Testis (tissue), 2 donors: ENCODE data around the gene WDR33.

ENCODE experiments used
- POLR2A ChIP-seq: fragments of 450-650 bp; IDR thresholded peaks from one replicate; pipeline ENCODE4 v1.6.1; 2017; ENCODE audit warnings: antibody characterized with exemption, mild to moderate bottlenecking, moderate library complexity
- TF ChIP-seq, protein P1 (sequence below), 3 experiments: fragments of 450-650 bp in 2 of 3; fragments of 200-600 bp in 1 of 3; sonication (generic) in 1 of 3; IDR thresholded peaks; one replicate each; pipeline ENCODE4 v1.5.1; 2016 to 2019; ENCODE audit warnings: antibody characterized with exemption in 3 of 3, mild to moderate bottlenecking in 2 of 3, moderate library complexity in 1 of 3

DNA sequence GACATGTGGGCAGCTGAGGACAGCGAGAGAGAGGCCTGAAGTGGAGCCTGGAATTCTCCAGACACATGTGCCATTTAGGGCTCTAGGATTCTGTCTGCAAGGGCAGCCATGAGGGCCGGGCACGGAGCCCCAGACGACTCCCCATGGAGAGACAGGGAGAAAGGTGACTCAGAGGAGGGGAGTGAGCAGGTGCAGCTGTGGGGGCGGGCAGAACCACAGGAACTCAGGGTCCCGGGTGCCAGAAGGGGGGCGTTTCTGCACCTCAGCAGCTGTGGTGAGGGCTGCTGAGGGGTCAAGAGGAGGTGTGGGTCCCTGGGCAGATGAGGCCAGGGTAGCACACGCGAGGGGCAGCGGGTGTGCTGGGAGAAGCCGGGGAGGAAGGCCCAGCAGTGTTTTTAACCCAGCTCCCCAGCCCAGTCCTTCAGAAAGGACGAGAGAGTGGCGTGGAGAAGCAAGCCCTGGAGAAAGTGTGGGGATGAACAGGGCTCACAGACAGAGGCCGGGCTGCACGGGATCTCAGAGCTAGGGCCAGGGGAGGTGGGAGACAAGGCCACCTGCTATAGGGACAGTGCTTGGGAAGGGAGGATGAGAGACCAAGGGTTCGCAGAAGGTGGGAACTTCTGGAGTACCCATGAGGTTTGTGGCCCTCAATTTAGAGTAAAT is 157.4 kb downstream of the WDR33 start:
- TF ChIP-seq, protein P1, sequence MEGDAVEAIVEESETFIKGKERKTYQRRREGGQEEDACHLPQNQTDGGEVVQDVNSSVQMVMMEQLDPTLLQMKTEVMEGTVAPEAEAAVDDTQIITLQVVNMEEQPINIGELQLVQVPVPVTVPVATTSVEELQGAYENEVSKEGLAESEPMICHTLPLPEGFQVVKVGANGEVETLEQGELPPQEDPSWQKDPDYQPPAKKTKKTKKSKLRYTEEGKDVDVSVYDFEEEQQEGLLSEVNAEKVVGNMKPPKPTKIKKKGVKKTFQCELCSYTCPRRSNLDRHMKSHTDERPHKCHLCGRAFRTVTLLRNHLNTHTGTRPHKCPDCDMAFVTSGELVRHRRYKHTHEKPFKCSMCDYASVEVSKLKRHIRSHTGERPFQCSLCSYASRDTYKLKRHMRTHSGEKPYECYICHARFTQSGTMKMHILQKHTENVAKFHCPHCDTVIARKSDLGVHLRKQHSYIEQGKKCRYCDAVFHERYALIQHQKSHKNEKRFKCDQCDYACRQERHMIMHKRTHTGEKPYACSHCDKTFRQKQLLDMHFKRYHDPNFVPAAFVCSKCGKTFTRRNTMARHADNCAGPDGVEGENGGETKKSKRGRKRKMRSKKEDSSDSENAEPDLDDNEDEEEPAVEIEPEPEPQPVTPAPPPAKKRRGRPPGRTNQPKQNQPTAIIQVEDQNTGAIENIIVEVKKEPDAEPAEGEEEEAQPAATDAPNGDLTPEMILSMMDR (IDR thresholded peaks at IDR 0.05): no peak
- no peak for TF ChIP-seq POLR2A
